Endodermal cell (in vitro differentiated cells): Measurements from ENCODE around the gene NUAK2. TPM values are rescaled to one million over a fixed set of nuclear protein-coding genes. Genes with fewer than 3 reads are reported as not detected.

Experiments
- DNase-seq: peaks from one replicate; pipeline ENCODE4 v3.0.0-alpha.2; 2017
- H3K27ac ChIP-seq: 2 replicates; pipeline ENCODE4 v1.5.1; 2013; ENCODE audit warnings: mild to moderate bottlenecking, low read depth, low read length, moderate library complexity
- H3K27me3 ChIP-seq: 2 replicates; pipeline ENCODE4 v1.6.1; 2013; ENCODE audit warnings: mild to moderate bottlenecking, low read length, moderate library complexity; ENCODE audit not compliant: insufficient read depth, control insufficient read depth, poor library complexity, severe bottlenecking
- H3K36me3 ChIP-seq: 2 replicates; pipeline ENCODE4 v1.7.0; 2013; ENCODE audit warnings: mild to moderate bottlenecking, low read length, moderate library complexity; ENCODE audit not compliant: control insufficient read depth, insufficient read depth
- H3K4me1 ChIP-seq: one replicate; pipeline ENCODE4 v1.7.0; 2013; ENCODE audit warnings: low read length; ENCODE audit not compliant: control insufficient read depth, insufficient read depth
- H3K4me3 ChIP-seq: 2 replicates; pipeline ENCODE4 v1.5.1; 2013; ENCODE audit warnings: mild to moderate bottlenecking, low read length, moderate library complexity
- H3K9ac ChIP-seq: 2 replicates; pipeline ENCODE4 v1.6.1; 2013; ENCODE audit warnings: mild to moderate bottlenecking, low read length, moderate library complexity; ENCODE audit not compliant: poor library complexity, severe bottlenecking; ENCODE audit errors: extremely low read depth
- H3K9me3 ChIP-seq: 2 replicates; pipeline ENCODE4 v1.6.1; 2013; ENCODE audit warnings: mild to moderate bottlenecking, low read length, moderate library complexity; ENCODE audit not compliant: control insufficient read depth
- H3K27ac Mint-ChIP-seq: 2 replicates; pipeline ENCODE4 v1.8.0; 2020; ENCODE audit warnings: mixed read lengths
- H3K27me3 Mint-ChIP-seq: 2 replicates; pipeline ENCODE4 v1.8.0; 2021; ENCODE audit warnings: mild to moderate bottlenecking, mixed read lengths; ENCODE audit not compliant: insufficient read depth
- H3K36me3 Mint-ChIP-seq: 2 replicates; pipeline ENCODE4 v1.8.0; 2020; ENCODE audit warnings: low read depth, mixed read lengths
- H3K4me1 Mint-ChIP-seq: 2 replicates; pipeline ENCODE4 v1.8.0; 2020; ENCODE audit warnings: mixed read lengths
- H3K4me3 Mint-ChIP-seq: 2 replicates; pipeline ENCODE4 v1.8.0; 2020; ENCODE audit warnings: mild to moderate bottlenecking, moderate library complexity, mixed read lengths
- H3K9me3 Mint-ChIP-seq: 2 replicates; pipeline ENCODE4 v1.8.0; 2020; ENCODE audit warnings: mild to moderate bottlenecking, mixed read lengths
- CTCF ChIP-seq: fragments of 200-600 bp; sonication (generic); conservative IDR thresholded peaks from 2 replicates; pipeline ENCODE4 v1.5.0; 2021; ENCODE audit warnings: antibody characterized with exemption, mild to moderate bottlenecking
- WGBS, 2 experiments: methylation state at CpG; one replicate each; pipeline versions ENCODE4 v1.1.5 to v1.1.7; 2013; ENCODE audit warnings: missing lambda C conversion rate in 2 of 2, mixed read lengths in 1 of 2; ENCODE audit not compliant: insufficient coverage in 1 of 2, insufficient read length in 1 of 2; 5-methylcytosine and 5-hydroxymethylcytosine counted together
- total RNA-seq, 2 donors: library from RNA; stranded (reverse); fragmentation: NEBNext Ultra II Directional in 1 of 2; extraction: Animal tissue kit (Norgen Biotek cat#: 25700) in 1 of 2; gene quantifications; 2 replicates in 1 of 2; 3 replicates in 1 of 2; pipeline ENCODE4 v1.2.1, GENCODE V29; 2021

The NUAK2 gene
- total RNA-seq, 2 donors from 2014 or later: 13.4 to 19.1 TPM

- Mint-ChIP-seq H3K36me3 (no peaks in the 10 kb centered on the region), H3K4me3 (no peak overlapping the region), H3K9me3 (no peaks in the 10 kb centered on the region), H3K27me3 (no peaks in the 10 kb centered on the region), H3K27ac (no peak overlapping the region), H3K4me1 (peaks cover 13% of the 10 kb centered on the region)
- 80% methylated on average over 8 of the region's 8 CpGs; no CpG with 5 or more reads in 1 of the 2 experiments for WGBS, 2 experiments
- Histone ChIP-seq H3K9ac (no peak overlapping the region), H3K4me3 (no peak overlapping the region), H3K27ac (no peak overlapping the region), H3K36me3 (no peaks in the 10 kb centered on the region), H3K4me1 (no peaks in the 10 kb centered on the region), H3K9me3 (no peaks in the 10 kb centered on the region), H3K27me3 (no peaks in the 10 kb centered on the region)
- DNase-seq: no peak
- TF ChIP-seq CTCF: no peak
These were observed 58.8 kb downstream of the NUAK2 start for GRCh38 chr1:205262731-205263171.

GRCh38 chr1:205261946-205262691, 59.4 kb downstream of the NUAK2 start:
- Histone ChIP-seq H3K4me1 (no peaks in the 10 kb centered on the region), H3K27ac (no peak overlapping the region), H3K9me3 (no peaks in the 10 kb centered on the region), H3K36me3 (no peaks in the 10 kb centered on the region), H3K4me3 (no peak overlapping the region), H3K9ac (no peak overlapping the region), H3K27me3 (no peaks in the 10 kb centered on the region)
- H3K9me3 Mint-ChIP-seq: no peaks in the 10 kb centered on the region
- TF ChIP-seq CTCF: no peak
- H3K27ac Mint-ChIP-seq: no peak overlapping the region
- no peaks in the 10 kb centered on the region for H3K36me3 Mint-ChIP-seq
- H3K4me3 Mint-ChIP-seq: no peak overlapping the region
- DNase-seq: no peak
- H3K27me3 Mint-ChIP-seq: no peaks in the 10 kb centered on the region
- 50 to 67% methylated on average over 1 to 5 of the region's 5 CpGs for WGBS, 2 experiments
- peaks cover 13% of the 10 kb centered on the region for H3K4me1 Mint-ChIP-seq

- Mint-ChIP-seq H3K9me3 (no peaks in the 10 kb centered on the region), H3K27ac (no peak overlapping the region), H3K4me3 (no peak overlapping the region), H3K27me3 (no peaks in the 10 kb centered on the region), H3K4me1 (peaks cover 14% of the 10 kb centered on the region), H3K36me3 (no peaks in the 10 kb centered on the region)
- no peaks in the 10 kb centered on the region for H3K9me3 ChIP-seq
- no peak for TF ChIP-seq CTCF
- no peak overlapping the region for H3K4me3 ChIP-seq
- no peaks in the 10 kb centered on the region for H3K4me1 ChIP-seq
- no peaks in the 10 kb centered on the region for H3K27me3 ChIP-seq
- DNase-seq: no peak
- H3K36me3 ChIP-seq: no peaks in the 10 kb centered on the region
- WGBS, 2 experiments: 86 to 93% methylated on average over 7 to 8 of the region's 8 CpGs
- no peak overlapping the region for H3K27ac ChIP-seq
- H3K9ac ChIP-seq: no peak overlapping the region
These were observed 60.4 kb downstream of the NUAK2 start for GRCh38 chr1:205260948-205261732.
